GM21576 (cell line): ENCODE data around the gene PRND.

Experiments used
- ATAC-seq: cut with Tn5 transposase; IDR thresholded peaks from one replicate; pipeline ENCODE4 v1.9.1; 2021; ENCODE audit warnings: mild to moderate bottlenecking, moderate library complexity; ENCODE audit not compliant: unreplicated experiment

The PRND gene

GRCh38 chr20:4775322-4776078, 53.8 kb downstream of the PRND start:
- no peak for ATAC-seq

GRCh38 chr20:4776079-4776630, 54.4 kb downstream of the PRND start:
- no peak for ATAC-seq
